ENCODE measurements around the gene LAGE3.

LAGE3 gene

DNA sequence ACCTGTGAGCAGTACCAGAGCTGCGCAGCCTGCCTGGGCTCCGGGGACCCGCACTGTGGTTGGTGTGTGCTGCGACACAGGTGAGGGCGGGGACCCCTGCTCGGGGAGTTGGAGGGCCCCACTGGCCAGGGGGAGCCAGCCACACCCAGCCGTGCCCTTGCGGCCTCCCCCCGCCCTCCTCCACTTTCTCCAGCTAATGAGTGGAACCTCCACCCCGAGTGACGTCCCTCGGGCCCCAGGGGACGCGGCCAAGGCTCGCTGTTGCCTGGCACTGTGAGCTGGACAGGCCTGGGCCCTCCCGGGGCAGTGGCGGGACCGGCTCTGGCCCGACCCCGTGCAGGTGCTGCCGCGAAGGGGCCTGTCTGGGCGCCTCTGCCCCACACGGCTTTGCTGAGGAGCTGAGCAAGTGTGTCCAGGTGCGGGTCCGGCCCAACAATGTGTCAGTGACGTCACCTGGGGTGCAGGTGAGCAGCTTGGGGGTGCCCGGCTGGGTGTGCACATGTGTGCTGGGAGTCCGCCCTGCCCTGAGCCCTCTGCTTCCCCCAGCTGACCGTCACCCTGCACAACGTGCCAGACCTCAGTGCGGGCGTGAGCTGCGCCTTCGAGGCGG, 15.4 kb downstream of the LAGE3 start:
- H3K36me3 ChIP-seq = peaks cover 17 to 76% (median 30%) of the 10 kb centered on the region in 3 donors
- H3K4me1 ChIP-seq = peaks cover 0 to 16% (median 12%) of the 10 kb centered on the region in 4 donors
- TF ChIP-seq, protein P1, sequence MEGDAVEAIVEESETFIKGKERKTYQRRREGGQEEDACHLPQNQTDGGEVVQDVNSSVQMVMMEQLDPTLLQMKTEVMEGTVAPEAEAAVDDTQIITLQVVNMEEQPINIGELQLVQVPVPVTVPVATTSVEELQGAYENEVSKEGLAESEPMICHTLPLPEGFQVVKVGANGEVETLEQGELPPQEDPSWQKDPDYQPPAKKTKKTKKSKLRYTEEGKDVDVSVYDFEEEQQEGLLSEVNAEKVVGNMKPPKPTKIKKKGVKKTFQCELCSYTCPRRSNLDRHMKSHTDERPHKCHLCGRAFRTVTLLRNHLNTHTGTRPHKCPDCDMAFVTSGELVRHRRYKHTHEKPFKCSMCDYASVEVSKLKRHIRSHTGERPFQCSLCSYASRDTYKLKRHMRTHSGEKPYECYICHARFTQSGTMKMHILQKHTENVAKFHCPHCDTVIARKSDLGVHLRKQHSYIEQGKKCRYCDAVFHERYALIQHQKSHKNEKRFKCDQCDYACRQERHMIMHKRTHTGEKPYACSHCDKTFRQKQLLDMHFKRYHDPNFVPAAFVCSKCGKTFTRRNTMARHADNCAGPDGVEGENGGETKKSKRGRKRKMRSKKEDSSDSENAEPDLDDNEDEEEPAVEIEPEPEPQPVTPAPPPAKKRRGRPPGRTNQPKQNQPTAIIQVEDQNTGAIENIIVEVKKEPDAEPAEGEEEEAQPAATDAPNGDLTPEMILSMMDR (IDR thresholded peaks at IDR 0.05) = no peak
- H3K27me3 ChIP-seq = no peaks in the 10 kb centered on the region
- H3K9me3 ChIP-seq = no peaks in the 10 kb centered on the region
- no peak for DNase-seq
- intact Hi-C loops (cut with DNase I; ENCODE audit: low total_unique reads) = no loop called here
- no peak overlapping the region for H3K4me3 ChIP-seq
- H3K27ac ChIP-seq = no peak overlapping the region

DNA sequence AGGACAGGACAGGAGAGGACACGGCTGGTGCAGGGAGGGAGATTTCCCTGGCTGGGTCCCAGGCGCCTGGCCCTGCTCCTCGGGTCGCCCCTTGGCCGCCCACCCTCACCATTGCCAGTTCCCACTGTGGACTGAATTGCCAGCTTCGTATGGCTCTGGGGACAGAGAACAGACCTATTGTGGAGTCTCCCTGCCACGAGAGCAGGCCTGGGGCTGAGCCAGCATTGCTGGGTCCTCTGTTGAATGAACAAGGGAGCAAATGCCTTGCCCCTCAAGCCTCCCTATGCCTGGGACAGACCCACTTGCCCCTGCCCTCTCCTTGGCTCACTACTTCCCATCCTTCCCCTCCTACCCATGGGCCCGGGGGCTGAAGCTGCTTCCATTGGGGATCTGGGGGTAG, 16.7 kb downstream of the LAGE3 start:
- no peak for DNase-seq
- no peak overlapping the region for H3K4me3 ChIP-seq
- peaks cover 17 to 62% (median 19%) of the 10 kb centered on the region in 3 donors for H3K36me3 ChIP-seq
- H3K27ac ChIP-seq = no peak overlapping the region
- H3K27me3 ChIP-seq = no peaks in the 10 kb centered on the region
- TF ChIP-seq, protein P1 (IDR thresholded peaks at IDR 0.05) = no peak
- H3K4me1 ChIP-seq = peaks cover 0 to 16% (median 12%) of the 10 kb centered on the region in 4 donors
- intact Hi-C loops (cut with DNase I; ENCODE audit: low total_unique reads) = no loop called here
- H3K9me3 ChIP-seq = no peaks in the 10 kb centered on the region

DNA sequence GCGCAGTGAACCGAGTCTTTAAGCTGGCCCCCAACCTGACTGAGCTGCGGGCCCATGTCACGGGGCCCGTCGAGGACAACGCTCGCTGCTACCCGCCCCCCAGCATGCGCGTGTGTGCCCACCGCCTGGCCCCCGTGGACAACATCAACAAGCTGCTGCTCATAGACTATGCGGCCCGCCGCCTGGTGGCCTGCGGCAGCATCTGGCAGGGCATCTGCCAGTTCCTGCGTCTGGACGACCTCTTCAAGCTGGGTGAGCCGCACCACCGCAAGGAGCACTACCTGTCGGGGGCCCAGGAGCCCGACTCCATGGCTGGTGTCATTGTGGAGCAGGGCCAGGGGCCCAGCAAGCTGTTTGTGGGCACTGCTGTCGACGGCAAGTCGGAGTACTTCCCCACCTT, 18.8 kb downstream of the LAGE3 start:
- Histone ChIP-seq H3K9me3 (no peaks in the 10 kb centered on the region), H3K36me3 (peaks cover 6 to 42% (median 8%) of the 10 kb centered on the region in 3 donors), H3K27me3 (no peaks in the 10 kb centered on the region), H3K4me1 (peaks cover 0 to 16% (median 12%) of the 10 kb centered on the region in 4 donors), H3K4me3 (peak overlapping the region; percentile 72 to 78), H3K27ac (peak overlapping the region; percentile 79 to 90)
- TF ChIP-seq, protein P1 (IDR thresholded peaks at IDR 0.05) = no peak
- DNase-seq = no peak
- intact Hi-C loops (cut with DNase I; ENCODE audit: low total_unique reads) = no loop called here

- DNase-seq = no peak
- intact Hi-C loops (cut with DNase I; ENCODE audit: low total_unique reads) = no loop called here
- H3K27me3 ChIP-seq = no peaks in the 10 kb centered on the region
- H3K4me1 ChIP-seq = peaks cover 0 to 16% (median 12%) of the 10 kb centered on the region in 4 donors
- H3K4me3 ChIP-seq = peak overlapping the region; percentile 72 to 78
- H3K9me3 ChIP-seq = no peaks in the 10 kb centered on the region
- TF ChIP-seq, protein P1 (IDR thresholded peaks at IDR 0.05) = no peak
- peaks cover 3 to 37% (median 7%) of the 10 kb centered on the region in 3 donors for H3K36me3 ChIP-seq
- H3K27ac ChIP-seq = peak overlapping the region; percentile 79 to 90
These were observed 19.2 kb downstream of the LAGE3 start for GRCh38 chrX:154459832-154460231.

DNA sequence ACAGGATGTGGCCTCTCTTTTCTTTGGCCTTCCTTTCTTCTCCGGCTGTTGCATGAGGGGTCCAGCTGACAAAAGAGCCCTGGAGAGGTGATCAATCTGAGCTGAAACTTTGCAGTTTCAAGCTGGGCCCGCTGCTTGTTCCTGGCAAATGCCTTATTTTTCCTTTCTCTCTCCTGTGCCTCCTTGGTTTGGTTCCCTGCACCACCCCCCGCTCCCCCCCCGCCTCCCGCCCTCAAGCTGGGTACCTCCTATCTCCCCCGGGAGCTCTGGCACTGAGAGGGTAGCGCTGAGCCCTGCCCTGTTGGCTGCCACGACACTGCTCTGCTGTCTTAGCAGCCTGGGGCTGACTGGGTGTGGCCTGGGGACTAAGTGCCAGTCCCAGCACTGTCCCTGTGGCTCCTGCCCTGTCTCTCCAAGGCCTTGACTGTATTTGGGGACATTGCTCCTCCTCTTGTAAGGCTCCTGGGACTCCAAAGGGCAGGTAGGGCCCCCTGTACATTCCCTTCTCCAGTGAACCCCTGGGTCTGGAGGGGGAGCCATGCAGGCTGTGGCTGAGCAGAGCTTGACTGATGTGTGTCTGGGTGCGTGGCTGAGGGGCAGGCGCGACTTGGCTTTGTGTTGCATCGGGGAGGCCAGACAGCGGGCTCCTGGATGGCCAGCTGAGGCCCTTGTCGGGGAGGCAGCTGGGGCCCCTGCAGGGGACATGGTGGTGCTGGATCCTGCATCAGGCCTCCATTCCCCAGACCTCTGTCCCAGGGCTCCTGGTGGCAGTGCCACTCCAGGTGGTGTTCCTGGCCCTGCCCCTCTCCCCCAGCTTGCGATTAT, 19.9 kb downstream of the LAGE3 start:
- peak; percentile 41 to 88 for DNase-seq
- peak overlapping the region; percentile 79 to 90 for H3K27ac ChIP-seq
- H3K36me3 ChIP-seq = peaks cover 0 to 30% (median under 1%) of the 10 kb centered on the region in 3 donors
- peaks cover 0 to 16% (median 12%) of the 10 kb centered on the region in 4 donors for H3K4me1 ChIP-seq
- intact Hi-C loops (cut with DNase I; ENCODE audit: low total_unique reads) = no loop called here
- no peaks in the 10 kb centered on the region for H3K9me3 ChIP-seq
- TF ChIP-seq, protein P1 (IDR thresholded peaks at IDR 0.05) = no peak
- peak overlapping the region; percentile 72 to 78 for H3K4me3 ChIP-seq
- H3K27me3 ChIP-seq = no peaks in the 10 kb centered on the region

All from tibial artery (tissue), 4 donors.